Measurements from ENCODE around the gene ACMSD. TPM values are rescaled to one million over a fixed set of nuclear protein-coding genes. Genes with fewer than 3 reads are reported as not detected.

ACMSD gene
- total RNA-seq, 1 donor from 2014 or later: not detected

- H3K4me3 ChIP-seq (ENCODE audit: low read depth, low read length): no peak overlapping the region
- no peaks in the 10 kb centered on the region for H3K36me3 ChIP-seq (ENCODE audit: control insufficient read depth, insufficient read depth, low read length)
- DNase-seq (ENCODE audit: low read depth) (no peak), FAIRE-seq (no peak)
- H3K27me3 ChIP-seq (ENCODE audit: control insufficient read depth, insufficient read depth, low read length): no peaks in the 10 kb centered on the region
- TF ChIP-seq CTCF (IDR thresholded peaks at IDR 0.05; ENCODE audit: insufficient read depth, low read length, severe bottlenecking): no peak
These were observed 72.5 kb downstream of the ACMSD start for GRCh38 chr2:134910763-134911399.

- Histone ChIP-seq H3K4me3 (ENCODE audit: low read depth, low read length) (no peak overlapping the region), H3K36me3 (ENCODE audit: control insufficient read depth, insufficient read depth, low read length) (no peaks in the 10 kb centered on the region), H3K27me3 (ENCODE audit: control insufficient read depth, insufficient read depth, low read length) (no peaks in the 10 kb centered on the region)
- DNase-seq (ENCODE audit: low read depth) (peak; percentile 39), FAIRE-seq (no peak)
- TF ChIP-seq CTCF (IDR thresholded peaks at IDR 0.05; ENCODE audit: insufficient read depth, low read length, severe bottlenecking): no peak
These were observed 73.0 kb downstream of the ACMSD start for GRCh38 chr2:134911400-134911785.

GRCh38 chr2:134912361-134912760 lies 73.9 kb downstream of the ACMSD start:
- no peak for FAIRE-seq
- Histone ChIP-seq H3K4me3 (ENCODE audit: low read depth, low read length) (no peak overlapping the region), H3K36me3 (ENCODE audit: control insufficient read depth, insufficient read depth, low read length) (no peaks in the 10 kb centered on the region), H3K27me3 (ENCODE audit: control insufficient read depth, insufficient read depth, low read length) (no peaks in the 10 kb centered on the region)
- TF ChIP-seq CTCF (IDR thresholded peaks at IDR 0.05; ENCODE audit: insufficient read depth, low read length, severe bottlenecking): no peak
- DNase-seq (ENCODE audit: low read depth): peak; percentile 76

DNA sequence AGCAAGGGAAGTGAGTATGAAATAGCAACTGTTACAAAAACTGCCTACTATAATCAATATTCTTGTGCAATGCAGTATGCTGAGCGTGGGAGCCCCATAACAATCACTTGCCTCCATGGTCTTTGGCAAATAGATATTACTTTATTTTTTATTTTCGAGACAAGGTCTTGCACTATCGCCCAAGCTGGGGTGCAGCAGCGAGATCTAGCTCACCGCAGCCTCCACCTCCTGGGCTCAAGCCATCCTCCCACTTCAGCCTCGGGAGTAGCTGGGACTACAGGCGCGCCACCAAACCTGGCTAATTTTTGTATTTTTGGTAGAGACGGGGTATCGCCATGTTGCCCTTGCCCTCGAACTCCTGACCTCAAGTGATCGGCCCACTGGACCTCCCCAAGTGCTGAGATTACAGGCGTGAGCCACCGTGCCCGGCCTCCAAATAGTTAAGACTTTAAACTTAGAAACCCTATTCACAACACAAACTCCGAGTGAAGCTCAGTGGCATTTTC lies 79.0 kb downstream of the ACMSD start:
- no peaks in the 10 kb centered on the region for H3K27me3 ChIP-seq (ENCODE audit: control insufficient read depth, insufficient read depth, low read length)
- no peaks in the 10 kb centered on the region for H3K36me3 ChIP-seq (ENCODE audit: control insufficient read depth, insufficient read depth, low read length)
- TF ChIP-seq CTCF (IDR thresholded peaks at IDR 0.05; ENCODE audit: insufficient read depth, low read length, severe bottlenecking): no peak
- DNase-seq (ENCODE audit: low read depth): no peak
- peak overlapping the region; percentile 92 for H3K4me3 ChIP-seq (ENCODE audit: low read depth, low read length)
- no peak for FAIRE-seq

GRCh38 chr2:134917888-134918525 lies 79.6 kb downstream of the ACMSD start:
- FAIRE-seq: no peak
- H3K36me3 ChIP-seq (ENCODE audit: control insufficient read depth, insufficient read depth, low read length): no peaks in the 10 kb centered on the region
- no peaks in the 10 kb centered on the region for H3K27me3 ChIP-seq (ENCODE audit: control insufficient read depth, insufficient read depth, low read length)
- peak; percentile 42 for TF ChIP-seq CTCF (IDR thresholded peaks at IDR 0.05; ENCODE audit: insufficient read depth, low read length, severe bottlenecking)
- peak overlapping the region; percentile 92 for H3K4me3 ChIP-seq (ENCODE audit: low read depth, low read length)
- peak; percentile 77 for DNase-seq (ENCODE audit: low read depth)
